T-helper 22 cell (primary cell): ENCODE results near the gene ANTXR2.
A peak's percentile ranks its signal among the peaks of the same experiment; 100 is the strongest.
"Not testable (repeated sequence)": the region's sequence is repeated elsewhere in the genome, so short reads cannot be mapped to it uniquely, and the experiment has no call there.

Source experiments
- DNase-seq: peaks from one replicate; pipeline ENCODE4 v3.0.0-alpha.2; 2020; ENCODE audit warnings: low read depth

The ANTXR2 gene

GRCh38 chr4:80072744-80073472 lies at the start of gene ANTXR2:
ANTXR2 (minus strand) TSS chr4:80073229; CDS start chr4:80072560, 669 bp downstream.
- DNase-seq: peak; percentile 67

GRCh38 chr4:80121815-80122214 lies 48.8 kb upstream of the ANTXR2 start:
- not testable (repeated sequence) for DNase-seq

- DNase-seq: not testable (repeated sequence)
Measured at GRCh38 chr4:80119620-80120019, 46.6 kb upstream of the ANTXR2 start.

- no peak for DNase-seq
Measured at GRCh38 chr4:80116516-80116915, 43.5 kb upstream of the ANTXR2 start.

- DNase-seq: no peak
Measured at GRCh38 chr4:80115368-80116181, 42.5 kb upstream of the ANTXR2 start.

- DNase-seq: no peak
Measured at GRCh38 chr4:80114732-80115265, 41.8 kb upstream of the ANTXR2 start.

- DNase-seq: no peak
Measured at GRCh38 chr4:80113615-80114014, 40.6 kb upstream of the ANTXR2 start.

- DNase-seq: no peak
Measured at GRCh38 chr4:80112236-80112635, 39.2 kb upstream of the ANTXR2 start.

- no peak for DNase-seq
Measured at GRCh38 chr4:80111276-80111675, 38.2 kb upstream of the ANTXR2 start.

GRCh38 chr4:80107374-80107773 lies 34.3 kb upstream of the ANTXR2 start:
- no peak for DNase-seq

- no peak for DNase-seq
Measured at GRCh38 chr4:80104927-80105326, 31.9 kb upstream of the ANTXR2 start.

- DNase-seq: no peak
Measured at GRCh38 chr4:80103629-80104028, 30.6 kb upstream of the ANTXR2 start.

- DNase-seq: no peak
Measured at GRCh38 chr4:80101792-80102116, 28.7 kb upstream of the ANTXR2 start.

GRCh38 chr4:80101071-80101791 lies 28.2 kb upstream of the ANTXR2 start:
- no peak for DNase-seq

- DNase-seq: no peak
Measured at GRCh38 chr4:80099671-80100070, 26.6 kb upstream of the ANTXR2 start.

- DNase-seq: no peak
Measured at GRCh38 chr4:80098635-80099034, 25.6 kb upstream of the ANTXR2 start.

GRCh38 chr4:80097400-80098177 lies 24.6 kb upstream of the ANTXR2 start:
- DNase-seq: no peak

GRCh38 chr4:80096175-80096850 lies 23.3 kb upstream of the ANTXR2 start:
- DNase-seq: no peak

GRCh38 chr4:80094191-80094590 lies 21.2 kb upstream of the ANTXR2 start:
- no peak for DNase-seq

GRCh38 chr4:80093563-80093962 lies 20.5 kb upstream of the ANTXR2 start:
- DNase-seq: no peak

GRCh38 chr4:80092847-80093246 lies 19.8 kb upstream of the ANTXR2 start:
- no peak for DNase-seq
